Lower lobe of right lung (tissue), 2 donors: ENCODE results near the gene JCAD. TPM values are rescaled to one million over a fixed set of nuclear protein-coding genes. Genes with fewer than 3 reads are reported as not detected.
"Not testable (repeated sequence)": the region's sequence is repeated elsewhere in the genome, so short reads cannot be mapped to it uniquely, and the experiment has no call there.

Source experiments
- ATAC-seq, 2 donors: fragments of 200-7000 bp; cut with Tn5 transposase; one replicate each; pipeline ENCODE4 v1.9.1; 2020 to 2022; ENCODE audit warnings: mild to moderate bottlenecking in 2 of 2, moderate library complexity in 2 of 2
- DNase-seq: peaks from one replicate; pipeline ENCODE4 v3.0.0-alpha.2; 2020
- H3K27ac ChIP-seq: fragments of 200-600 bp; one replicate; pipeline ENCODE4 v1.8.0; 2022
- H3K27me3 ChIP-seq: fragments of 200-600 bp; one replicate; pipeline ENCODE4 v1.8.0; 2022; ENCODE audit warnings: low read depth
- H3K36me3 ChIP-seq: fragments of 200-600 bp; one replicate; pipeline ENCODE4 v1.8.0; 2022; ENCODE audit warnings: mild to moderate bottlenecking
- H3K4me1 ChIP-seq: fragments of 200-600 bp; one replicate; pipeline ENCODE4 v1.8.0; 2022
- H3K4me3 ChIP-seq: fragments of 200-600 bp; one replicate; pipeline ENCODE4 v1.8.0; 2022; ENCODE audit warnings: mild to moderate bottlenecking
- H3K9me3 ChIP-seq: fragments of 200-600 bp; one replicate; pipeline ENCODE4 v1.8.0; 2022
- CTCF ChIP-seq: fragments of 200-600 bp; IDR thresholded peaks from one replicate; pipeline ENCODE4 v1.8.0; 2022; ENCODE audit warnings: antibody characterized with exemption, mild to moderate bottlenecking
- intact Hi-C: fragments of 100-400 bp; cut with DNase I; formaldehyde crosslinking; loops from one replicate; pipeline ENCODE4 v1.11.0; 2022
- long read RNA-seq: library from polyadenylated mRNA; unstranded; transcript quantifications from one replicate; pipeline ENCODE4 v2.0.0, GENCODE V29; 2021
- total RNA-seq: library from RNA; stranded (reverse); fragmentation: NEBNext Ultra II Directional; extraction: Animal tissue kit (Norgen Biotek cat#: 25700); gene quantifications from one replicate; pipeline ENCODE4 v1.2.1, GENCODE V29; 2021
- donor health status: DM: no; HTN: yes; CAD: no; lungs with severe emphysema.

The JCAD gene
- 101 TPM for total RNA-seq
- long read RNA-seq, full-length matches to known transcripts: 6 of 87 reads
- long read RNA-seq, partial matches to known transcripts: 23 of 87 reads
- long read RNA-seq, other reads (novel, unspliced or antisense): 58 of 87 reads

- Histone ChIP-seq H3K27ac (peak within 1 kb of the TSS; percentile 89), H3K4me1 (peaks cover 20% of the 10 kb centered on the region), H3K4me3 (peak within 1 kb of the TSS; percentile 73), H3K27me3 (peaks cover 12% of the 10 kb centered on the region), H3K36me3 (no peaks in the 10 kb centered on the region), H3K9me3 (no peaks in the 10 kb centered on the region)
- ATAC-seq (peak; percentile 92 to 95), DNase-seq (peak; percentile 80)
- intact Hi-C loops: no loop called here
- no peak for TF ChIP-seq CTCF
Observed at GRCh38 chr10:30059209-30060107, at the start of gene JCAD. Gene JCAD (minus strand): TSS chr10:30059586. CDS start chr10:30047812, 11,774 bp downstream.

GRCh38 chr10:30106987-30107386, 47.6 kb upstream of the JCAD start:
- no peak overlapping the region for H3K4me3 ChIP-seq
- no peaks in the 10 kb centered on the region for H3K36me3 ChIP-seq
- no peaks in the 10 kb centered on the region for H3K27me3 ChIP-seq
- ATAC-seq (no peak), DNase-seq (no peak)
- H3K9me3 ChIP-seq: no peaks in the 10 kb centered on the region
- TF ChIP-seq CTCF: no peak
- no peaks in the 10 kb centered on the region for H3K4me1 ChIP-seq
- intact Hi-C loops: no loop called here
- H3K27ac ChIP-seq: no peak overlapping the region

- Histone ChIP-seq H3K36me3 (no peaks in the 10 kb centered on the region), H3K4me3 (no peak overlapping the region), H3K27ac (no peak overlapping the region), H3K4me1 (no peaks in the 10 kb centered on the region), H3K9me3 (no peaks in the 10 kb centered on the region), H3K27me3 (no peaks in the 10 kb centered on the region)
- ATAC-seq (no peak), DNase-seq (no peak)
- TF ChIP-seq CTCF: no peak
- intact Hi-C loops: no loop called here
Observed at GRCh38 chr10:30103595-30104320, 44.4 kb upstream of the JCAD start.

GRCh38 chr10:30099706-30100105, 40.3 kb upstream of the JCAD start:
- H3K27ac ChIP-seq, ATAC-seq, H3K4me3 ChIP-seq, H3K9me3 ChIP-seq, H3K27me3 ChIP-seq, DNase-seq, H3K36me3 ChIP-seq, intact Hi-C loops, H3K4me1 ChIP-seq: not testable (repeated sequence)

GRCh38 chr10:30099101-30099500, 39.7 kb upstream of the JCAD start:
- TF ChIP-seq CTCF: no peak
- H3K9me3 ChIP-seq: no peaks in the 10 kb centered on the region
- no peak for ATAC-seq

More at GRCh38 chr10:30099101-30099500, 39.7 kb upstream of the JCAD start:
- intact Hi-C loops: no loop called here
- H3K27me3 ChIP-seq: no peaks in the 10 kb centered on the region
- no peak overlapping the region for H3K4me3 ChIP-seq
- no peak for DNase-seq
- no peaks in the 10 kb centered on the region for H3K4me1 ChIP-seq
- H3K27ac ChIP-seq: no peak overlapping the region
- no peaks in the 10 kb centered on the region for H3K36me3 ChIP-seq
